Fibroblast of villous mesenchyme (primary cell): ENCODE measurements around the gene PON1. TPM values are rescaled to one million over a fixed set of nuclear protein-coding genes. Genes with fewer than 3 reads are reported as not detected.

Source experiments
- DNase-seq: peaks from one replicate; pipeline ENCODE4 v3.0.0-alpha.2; 2010; ENCODE audit warnings: low read depth
- H3K4me3 ChIP-seq: 2 replicates; pipeline ENCODE4 v1.5.1; 2011; ENCODE audit warnings: low read depth, mild to moderate bottlenecking, low read length
- CTCF ChIP-seq: IDR thresholded peaks from 2 replicates; pipeline ENCODE4 v1.5.1; 2012; ENCODE audit warnings: low read depth, mild to moderate bottlenecking, low read length; ENCODE audit not compliant: insufficient read depth
- total RNA-seq: library from RNA; depleted of rRNA; stranded (reverse); fragments of >200 nt; gene quantifications from 2 replicates; pipeline ENCODE4 v1.2.3, GENCODE V29; 2012

PON1 gene
- total RNA-seq, 1 donor: not detected

- DNase-seq: no peak
- TF ChIP-seq CTCF: no peak
These were observed 19.3 kb downstream of the PON1 start for GRCh38 chr7:95304990-95305389.

GRCh38 chr7:95303013-95303905, 21.1 kb downstream of the PON1 start:
- no peak for TF ChIP-seq CTCF
- H3K4me3 ChIP-seq: no peak overlapping the region
- DNase-seq: no peak

More at GRCh38 chr7:95304990-95305389, 19.3 kb downstream of the PON1 start:
- H3K4me3 ChIP-seq: no peak overlapping the region

GRCh38 chr7:95298091-95298490, 26.2 kb downstream of the PON1 start:
- no peak for DNase-seq
- no peak for TF ChIP-seq CTCF
- H3K4me3 ChIP-seq: no peak overlapping the region

GRCh38 chr7:95297041-95297440, 27.3 kb downstream of the PON1 start:
- H3K4me3 ChIP-seq: no peak overlapping the region
- no peak for TF ChIP-seq CTCF
- DNase-seq: no peak

- no peak for TF ChIP-seq CTCF
- no peak for DNase-seq
- H3K4me3 ChIP-seq: no peak overlapping the region
These were observed 27.9 kb downstream of the PON1 start for GRCh38 chr7:95296456-95296855.

- no peak for DNase-seq
- TF ChIP-seq CTCF: no peak
- no peak overlapping the region for H3K4me3 ChIP-seq
These were observed 28.9 kb downstream of the PON1 start for GRCh38 chr7:95295397-95295796.
